CD14-positive monocyte (primary cell): ENCODE data around the gene TMEM271. TPM values are rescaled to one million over a fixed set of nuclear protein-coding genes. Genes with fewer than 3 reads are reported as not detected.

Source experiments
- DNase-seq, 3 donors: peaks; one replicate each; pipeline ENCODE4 v3.0.0-alpha.2; 2011 to 2022
- H2AFZ ChIP-seq: 2 replicates; pipeline ENCODE4 v1.6.0; 2012; ENCODE audit warnings: mild to moderate bottlenecking, low read depth, low read length, inconsistent platforms; ENCODE audit not compliant: insufficient read depth, poor library complexity, severe bottlenecking
- H3K27ac ChIP-seq, 2 donors: 1 replicate in 1 of 2; 2 replicates in 1 of 2; pipeline ENCODE4 v1.5.1; 2012 to 2013; ENCODE audit warnings: low read length in 2 of 2, control low read depth in 1 of 2, inconsistent platforms in 1 of 2, low read depth in 1 of 2, mild to moderate bottlenecking in 1 of 2
- H3K27me3 ChIP-seq, 2 donors: one replicate each; pipeline versions ENCODE4 v1.6.0 to v1.6.1; 2011 to 2013; ENCODE audit warnings: low read length in 2 of 2; ENCODE audit not compliant: control insufficient read depth in 2 of 2, insufficient read depth in 2 of 2
- H3K36me3 ChIP-seq, 2 donors: replicated peaks in 1 of 2; 1 replicate in 1 of 2; 2 replicates in 1 of 2; pipeline versions ENCODE4 v1.5.1 to v1.6.1; 2012 to 2013; ENCODE audit warnings: low read length in 2 of 2, control low read depth in 1 of 2, inconsistent platforms in 1 of 2, mild to moderate bottlenecking in 1 of 2; ENCODE audit not compliant: insufficient read depth in 2 of 2, control insufficient read depth in 1 of 2
- H3K4me1 ChIP-seq, 2 donors: 1 replicate in 1 of 2; 2 replicates in 1 of 2; pipeline versions ENCODE4 v1.5.1 to v1.6.1; 2012 to 2013; ENCODE audit warnings: low read length in 2 of 2, control low read depth in 1 of 2, inconsistent platforms in 1 of 2, mild to moderate bottlenecking in 1 of 2, moderate library complexity in 1 of 2; ENCODE audit not compliant: insufficient read depth in 2 of 2, control insufficient read depth in 1 of 2
- H3K4me2 ChIP-seq: replicated peaks from 2 replicates; pipeline ENCODE3; 2012; ENCODE audit warnings: low read length, moderate library complexity, mild to moderate bottlenecking; ENCODE audit not compliant: poor library complexity, severe bottlenecking; ENCODE audit errors: extremely low read depth
- H3K4me3 ChIP-seq, 3 experiments: fragments of 200-600 bp in 1 of 3; sonication (generic) in 1 of 3; replicated peaks in 1 of 3; 1 replicate in 2 of 3; 2 replicates in 1 of 3; pipeline ENCODE4 v1.5.1; 2011 to 2013; ENCODE audit warnings: low read length in 3 of 3, mild to moderate bottlenecking in 3 of 3, control low read depth in 2 of 3, low read depth in 2 of 3, inconsistent platforms in 1 of 3, moderate library complexity in 1 of 3
- H3K79me2 ChIP-seq: 2 replicates; pipeline ENCODE4 v1.6.0; 2012; ENCODE audit warnings: mild to moderate bottlenecking, control low read depth, inconsistent platforms, low read length, moderate library complexity; ENCODE audit not compliant: insufficient read depth
- H3K9ac ChIP-seq: 2 replicates; pipeline ENCODE4 v1.6.0; 2017; ENCODE audit warnings: low read length, mild to moderate bottlenecking; ENCODE audit not compliant: insufficient read depth, poor library complexity, severe bottlenecking
- H3K9me3 ChIP-seq, 2 donors: replicated peaks in 1 of 2; 1 replicate in 1 of 2; 2 replicates in 1 of 2; pipeline versions ENCODE4 v1.5.1 to v1.6.1; 2012 to 2013; ENCODE audit warnings: low read length in 2 of 2, control low read depth in 1 of 2; ENCODE audit not compliant: control insufficient read depth in 1 of 2, insufficient read depth in 1 of 2
- H4K20me1 ChIP-seq: 2 replicates; pipeline ENCODE4 v1.6.0; 2012; ENCODE audit warnings: mild to moderate bottlenecking, low read length, control low read depth, moderate library complexity; ENCODE audit not compliant: insufficient read depth
- H3K27ac Mint-ChIP-seq, 7 donors: one replicate each; pipeline ENCODE4 v1.8.0; 2020; ENCODE audit warnings: mild to moderate bottlenecking in 7 of 7, mixed read lengths in 7 of 7, moderate library complexity in 6 of 7, inconsistent platforms in 2 of 7
- H3K27me3 Mint-ChIP-seq, 3 donors: one replicate each; pipeline ENCODE4 v1.8.0; 2021 to 2022; ENCODE audit warnings: low read depth in 3 of 3, mild to moderate bottlenecking in 3 of 3, mixed read lengths in 3 of 3, moderate library complexity in 3 of 3, inconsistent platforms in 1 of 3
- H3K36me3 Mint-ChIP-seq, 2 donors: one replicate each; pipeline ENCODE4 v1.8.0; 2020; ENCODE audit warnings: mixed read lengths in 2 of 2, inconsistent platforms in 1 of 2, mild to moderate bottlenecking in 1 of 2
- H3K4me1 Mint-ChIP-seq: one replicate; pipeline ENCODE4 v1.8.0; 2020; ENCODE audit warnings: mild to moderate bottlenecking, mixed read lengths
- H3K4me3 Mint-ChIP-seq, 2 donors: one replicate each; pipeline ENCODE4 v1.8.0; 2020; ENCODE audit warnings: mild to moderate bottlenecking in 2 of 2, mixed read lengths in 2 of 2, moderate library complexity in 1 of 2
- H3K9me3 Mint-ChIP-seq, 7 donors: one replicate each; pipeline ENCODE4 v1.8.0; 2020 to 2022; ENCODE audit warnings: mixed read lengths in 7 of 7, mild to moderate bottlenecking in 6 of 7, moderate library complexity in 6 of 7, inconsistent platforms in 2 of 7
- WGBS: methylation state at CpG from one replicate; pipeline ENCODE4 v1.1.5; 2013; ENCODE audit warnings: missing lambda C conversion rate; ENCODE audit not compliant: insufficient coverage; 5-methylcytosine and 5-hydroxymethylcytosine counted together
- intact Hi-C, 2 donors: fragments of 100-400 bp; cut with micrococcal nuclease; formaldehyde crosslinking; loops; one replicate each; pipeline versions ENCODE4 v1.15.0 to v1.15.1; 2023
- polyA plus RNA-seq, 3 donors: library from polyadenylated mRNA; depleted of rRNA in 1 of 3; unstranded in 2 of 3; stranded (reverse) in 1 of 3; fragments of 300-500 nt in 2 of 3; fragments of >200 nt in 1 of 3; fragmentation: Illumina TruSeq in 2 of 3; gene quantifications; 1 replicate in 2 of 3; 2 replicates in 1 of 3; pipeline ENCODE4 v1.2.3, GENCODE V29; 2012 to 2021
- TF ChIP-seq, protein P1 (sequence below): fragments of 200-600 bp; IDR thresholded peaks from one replicate; pipeline ENCODE4 v1.8.0; 2022; ENCODE audit warnings: antibody characterized with exemption, mild to moderate bottlenecking

Gene TMEM271
- polyA plus RNA-seq, 3 donors, result not detected

DNA sequence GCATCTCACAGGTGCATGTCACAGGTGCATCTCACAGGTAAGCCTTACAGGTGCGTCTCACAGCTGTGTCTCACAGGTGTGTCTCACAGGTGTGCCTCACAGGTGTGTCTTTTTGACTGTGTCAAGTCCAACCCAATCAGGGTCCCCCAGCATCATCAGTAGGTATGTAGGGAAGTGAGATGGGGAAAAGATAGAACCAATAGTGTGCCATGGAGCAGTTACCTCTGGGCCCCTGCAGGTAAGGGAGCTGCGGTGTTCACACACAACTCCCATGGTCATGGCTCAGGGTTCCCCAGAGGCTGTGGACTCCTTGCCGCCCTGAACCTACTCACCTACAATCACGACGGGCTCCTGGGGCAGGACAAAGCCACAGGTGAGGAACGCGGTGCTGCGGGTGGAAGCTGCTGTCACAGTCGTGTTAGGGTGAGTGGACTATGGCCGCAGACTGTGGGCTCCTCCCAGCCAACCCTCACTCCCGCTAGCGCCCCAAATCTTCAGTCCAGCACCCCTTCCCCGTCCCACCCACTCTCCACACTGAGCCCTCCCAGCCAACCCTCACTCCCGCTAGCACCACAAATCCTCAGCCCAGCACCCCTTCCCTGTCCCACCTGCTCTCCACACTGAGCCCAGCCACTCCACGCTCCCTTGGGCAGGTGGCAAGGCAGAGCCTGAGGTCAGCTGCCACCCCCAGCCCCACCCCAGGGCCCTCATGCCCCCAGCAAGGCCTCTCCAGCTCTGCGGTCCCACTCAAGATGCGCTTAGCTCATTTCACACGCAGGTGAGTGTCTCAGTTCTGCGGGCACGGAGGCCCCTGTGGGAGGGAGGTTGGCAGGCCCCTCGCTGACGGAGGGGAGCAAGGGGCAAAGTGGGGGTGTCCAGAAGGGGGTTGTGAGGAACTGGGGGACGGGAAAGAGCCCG lies 47.2 kb upstream of the TMEM271 start:
- H3K27ac ChIP-seq, result no peak overlapping the region
- no peaks in the 10 kb centered on the region for H4K20me1 ChIP-seq
- 82% methylated on average over 13 of the region's 24 CpGs for WGBS
- intact Hi-C loops, result no loop called here
- no peak overlapping the region for H2AFZ ChIP-seq
- TF ChIP-seq, protein P1, sequence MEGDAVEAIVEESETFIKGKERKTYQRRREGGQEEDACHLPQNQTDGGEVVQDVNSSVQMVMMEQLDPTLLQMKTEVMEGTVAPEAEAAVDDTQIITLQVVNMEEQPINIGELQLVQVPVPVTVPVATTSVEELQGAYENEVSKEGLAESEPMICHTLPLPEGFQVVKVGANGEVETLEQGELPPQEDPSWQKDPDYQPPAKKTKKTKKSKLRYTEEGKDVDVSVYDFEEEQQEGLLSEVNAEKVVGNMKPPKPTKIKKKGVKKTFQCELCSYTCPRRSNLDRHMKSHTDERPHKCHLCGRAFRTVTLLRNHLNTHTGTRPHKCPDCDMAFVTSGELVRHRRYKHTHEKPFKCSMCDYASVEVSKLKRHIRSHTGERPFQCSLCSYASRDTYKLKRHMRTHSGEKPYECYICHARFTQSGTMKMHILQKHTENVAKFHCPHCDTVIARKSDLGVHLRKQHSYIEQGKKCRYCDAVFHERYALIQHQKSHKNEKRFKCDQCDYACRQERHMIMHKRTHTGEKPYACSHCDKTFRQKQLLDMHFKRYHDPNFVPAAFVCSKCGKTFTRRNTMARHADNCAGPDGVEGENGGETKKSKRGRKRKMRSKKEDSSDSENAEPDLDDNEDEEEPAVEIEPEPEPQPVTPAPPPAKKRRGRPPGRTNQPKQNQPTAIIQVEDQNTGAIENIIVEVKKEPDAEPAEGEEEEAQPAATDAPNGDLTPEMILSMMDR, result no peak
- DNase-seq, result no peak
- H3K4me1 ChIP-seq, result no peaks in the 10 kb centered on the region
- H3K36me3 ChIP-seq, result no peaks in the 10 kb centered on the region
- no peak overlapping the region for H3K4me3 ChIP-seq
- no peaks in the 10 kb centered on the region for H3K36me3 Mint-ChIP-seq
- H3K9ac ChIP-seq, result no peak overlapping the region
- peaks cover 2 to 4% (median 3%) of the 10 kb centered on the region in 3 donors for H3K27me3 Mint-ChIP-seq
- no peak overlapping the region for H3K27ac Mint-ChIP-seq
- H3K4me2 ChIP-seq, result no peak overlapping the region
- no peaks in the 10 kb centered on the region for H3K27me3 ChIP-seq
- H3K9me3 Mint-ChIP-seq, result peaks cover 0 to 11% (median 2%) of the 10 kb centered on the region in 7 donors
- peaks cover 3% of the 10 kb centered on the region for H3K4me1 Mint-ChIP-seq
- no peaks in the 10 kb centered on the region for H3K79me2 ChIP-seq
- H3K9me3 ChIP-seq, result no peaks in the 10 kb centered on the region
- H3K4me3 Mint-ChIP-seq, result no peak overlapping the region

DNA sequence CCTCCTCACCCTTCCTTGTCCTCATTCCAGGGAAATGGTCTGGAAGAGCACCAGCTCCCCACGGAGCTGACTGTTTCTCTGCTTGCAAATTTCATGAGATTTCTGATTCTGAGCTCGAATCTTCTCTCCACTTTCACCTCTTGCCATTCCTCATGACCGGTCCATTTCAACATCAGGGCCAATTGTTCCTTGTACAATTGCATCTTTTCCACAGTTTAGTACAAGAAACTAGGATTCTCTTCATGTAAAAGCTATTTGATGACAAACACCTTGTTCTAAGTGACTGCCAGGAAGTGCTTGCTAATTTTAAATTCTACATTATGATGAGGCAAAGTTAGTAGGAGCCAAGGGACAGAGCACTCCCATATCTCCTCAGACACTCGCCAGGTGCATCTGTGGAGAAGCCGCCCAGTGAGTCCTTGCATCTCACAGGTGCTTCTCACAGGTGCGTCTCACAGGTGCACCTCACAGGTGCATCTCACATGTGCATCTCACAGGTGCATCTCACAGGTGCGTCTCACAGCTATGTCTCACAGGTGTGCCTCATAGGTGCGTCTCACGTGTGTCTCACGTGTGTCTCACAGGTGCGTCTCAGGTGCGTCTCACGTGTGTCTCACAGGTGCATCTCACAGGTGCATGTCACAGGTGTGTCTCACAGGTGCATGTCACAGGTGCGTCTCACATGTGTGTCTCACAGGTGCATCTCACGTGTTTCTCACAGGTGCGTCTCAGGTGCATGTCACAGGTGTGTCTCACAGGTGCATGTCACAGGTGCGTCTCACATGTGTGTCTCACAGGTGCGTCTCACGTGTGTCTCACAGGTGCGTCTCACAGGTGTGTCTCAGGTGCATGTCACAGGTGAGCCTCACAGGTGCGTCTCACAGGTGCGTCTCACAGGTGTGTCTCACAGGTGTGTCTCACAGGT lies 46.2 kb upstream of the TMEM271 start:
- intact Hi-C loops, result no loop called here
- no peaks in the 10 kb centered on the region for H3K4me1 ChIP-seq
- H3K9me3 ChIP-seq, result peaks cover 0 to 4% of the 10 kb centered on the region in 2 donors
- no peak overlapping the region for H2AFZ ChIP-seq
- H3K9ac ChIP-seq, result no peak overlapping the region
- H3K27ac ChIP-seq, result no peak overlapping the region
- H4K20me1 ChIP-seq, result no peaks in the 10 kb centered on the region
- H3K4me2 ChIP-seq, result no peak overlapping the region
- Mint-ChIP-seq H3K27me3 (peaks cover 2 to 6% (median 3%) of the 10 kb centered on the region in 3 donors), H3K4me1 (peaks cover 3% of the 10 kb centered on the region), H3K36me3 (no peaks in the 10 kb centered on the region), H3K9me3 (peaks cover 0 to 14% (median 4%) of the 10 kb centered on the region in 7 donors), H3K27ac (peak overlapping the region in 1 of 7 donors; percentile 10), H3K4me3 (no peak overlapping the region)
- H3K4me3 ChIP-seq, result no peak overlapping the region
- no peak for DNase-seq
- no peaks in the 10 kb centered on the region for H3K27me3 ChIP-seq
- no peaks in the 10 kb centered on the region for H3K36me3 ChIP-seq
- no peaks in the 10 kb centered on the region for H3K79me2 ChIP-seq
- TF ChIP-seq, protein P1, result no peak
- 93% methylated on average over 21 of the region's 22 CpGs for WGBS
